HL-60 (cell line): ENCODE data around the gene FTSJ1.

Experiments
- CTCF ChIP-seq: IDR thresholded peaks from one replicate; pipeline ENCODE4 v1.5.1; 2011; ENCODE audit warnings: low read length, control low read depth, inconsistent platforms; ENCODE audit not compliant: insufficient read depth
- GABPA ChIP-seq: IDR thresholded peaks from 2 replicates; pipeline ENCODE4 v1.6.1; 2012; ENCODE audit warnings: low read depth
- SPI1 ChIP-seq: IDR thresholded peaks from 2 replicates; pipeline ENCODE4 v1.6.1; 2012; ENCODE audit warnings: low read depth, mild to moderate bottlenecking, borderline replicate concordance

GRCh38 chrX:48515842-48516241 is 39.8 kb downstream of the FTSJ1 start:
- TF ChIP-seq GABPA (no peak), SPI1 (no peak), CTCF (no peak)
